BJ (cell line): ENCODE results near the gene DLG2. TPM values are rescaled to one million over a fixed set of nuclear protein-coding genes. Genes with fewer than 3 reads are reported as not detected.

Source experiments
- CTCF ChIA-PET: fragments of 350-600 bp; formaldehyde crosslinking; extraction: SDS; loops from one replicate; lab custom pipeline; 2021; ENCODE audit warnings: antibody characterized with exemption, inconsistent platforms; lab: Yijun Ruan, JAX
- POLR2A ChIA-PET: fragments of 300-600 bp; sonication (Branson Sonifier 250); formaldehyde crosslinking; extraction: SDS; loops from one replicate; lab custom pipeline; 2021; ENCODE audit warnings: antibody characterized with exemption; lab: Charles Lee
- DNase-seq: peaks from one replicate; pipeline ENCODE4 v3.0.0-alpha.2; 2011; ENCODE audit warnings: low read depth
- H3K27me3 ChIP-seq: 2 replicates; pipeline ENCODE4 v1.6.0; 2011; ENCODE audit warnings: low read length; ENCODE audit not compliant: control insufficient read depth, insufficient read depth
- H3K36me3 ChIP-seq: 2 replicates; pipeline ENCODE4 v1.5.1; 2011; ENCODE audit warnings: low read length; ENCODE audit not compliant: control insufficient read depth, insufficient read depth
- H3K4me3 ChIP-seq: 2 replicates; pipeline ENCODE4 v1.5.1; 2011; ENCODE audit warnings: low read depth, mild to moderate bottlenecking, control low read depth, low read length
- CTCF ChIP-seq: IDR thresholded peaks from 2 replicates; pipeline ENCODE4 v1.5.1; 2011; ENCODE audit warnings: low read depth, mild to moderate bottlenecking, control low read depth, inconsistent platforms, low read length, moderate library complexity; ENCODE audit not compliant: insufficient read depth
- polyA plus RNA-seq: library from polyadenylated mRNA; depleted of rRNA; stranded (reverse); fragments of >200 nt; gene quantifications from 2 replicates; pipeline ENCODE4 v1.2.3, GENCODE V29; 2011

The DLG2 gene
- polyA plus RNA-seq, 1 experiment: 0.28 TPM

- no peaks in the 10 kb centered on the region for H3K27me3 ChIP-seq
- no peak overlapping the region for H3K4me3 ChIP-seq
- POLR2A ChIA-PET: no interaction called here
- TF ChIP-seq CTCF: no peak
- CTCF ChIA-PET: no interaction called here
- no peaks in the 10 kb centered on the region for H3K36me3 ChIP-seq
- DNase-seq: no peak
These were observed 100.6 kb downstream of the DLG2 start for GRCh38 chr11:85526564-85526963.

- Histone ChIP-seq H3K36me3 (no peaks in the 10 kb centered on the region), H3K4me3 (no peak overlapping the region), H3K27me3 (no peaks in the 10 kb centered on the region)
- DNase-seq: no peak
- POLR2A ChIA-PET: no interaction called here
- TF ChIP-seq CTCF: no peak
- CTCF ChIA-PET: no interaction called here
These were observed 101.5 kb downstream of the DLG2 start for GRCh38 chr11:85525686-85526085.

- POLR2A ChIA-PET: no interaction called here
- no peak for DNase-seq
- Histone ChIP-seq H3K36me3 (no peaks in the 10 kb centered on the region), H3K4me3 (no peak overlapping the region), H3K27me3 (no peaks in the 10 kb centered on the region)
- CTCF ChIA-PET: no interaction called here
- TF ChIP-seq CTCF: no peak
These were observed 109.9 kb downstream of the DLG2 start for GRCh38 chr11:85517272-85517671.

GRCh38 chr11:85495918-85496317 lies 131.2 kb downstream of the DLG2 start:
- no peak for TF ChIP-seq CTCF
- DNase-seq: no peak
- Histone ChIP-seq H3K36me3 (no peaks in the 10 kb centered on the region), H3K4me3 (no peak overlapping the region), H3K27me3 (no peaks in the 10 kb centered on the region)
- ChIA-PET POLR2A (no interaction called here), CTCF (no interaction called here)

GRCh38 chr11:85494396-85494795 lies 132.7 kb downstream of the DLG2 start:
- no peak for TF ChIP-seq CTCF
- ChIA-PET CTCF (no interaction called here), POLR2A (no interaction called here)
- no peak for DNase-seq
- Histone ChIP-seq H3K4me3 (no peak overlapping the region), H3K36me3 (no peaks in the 10 kb centered on the region), H3K27me3 (no peaks in the 10 kb centered on the region)
